DOHH2 (cell line): ENCODE results near the gene S100PBP.

Source experiments
- H3F3A ChIP-seq: fragments of 200-600 bp; sonication (generic), shearing (Covaris generic); 2 replicates; pipeline ENCODE4 v1.6.0; 2016; ENCODE audit warnings: antibody characterized with exemption, mild to moderate bottlenecking; ENCODE audit not compliant: control insufficient read depth, insufficient read depth
- H3K27ac ChIP-seq: fragments of 200-600 bp; sonication (generic); 2 replicates; pipeline ENCODE4 v1.5.1; 2014; ENCODE audit warnings: low read depth, mild to moderate bottlenecking, low read length, moderate library complexity
- H3K27me3 ChIP-seq: fragments of 200-600 bp; sonication (generic); 2 replicates; pipeline ENCODE4 v1.6.1; 2014; ENCODE audit warnings: mild to moderate bottlenecking, low read length, mixed read lengths; ENCODE audit not compliant: control insufficient read depth
- H3K36me3 ChIP-seq: fragments of 200-600 bp; sonication (generic); 2 replicates; pipeline ENCODE4 v1.6.1; 2014; ENCODE audit warnings: mild to moderate bottlenecking, low read length, moderate library complexity, mixed read lengths; ENCODE audit not compliant: control insufficient read depth
- H3K4me1 ChIP-seq: fragments of 200-600 bp; sonication (generic); 2 replicates; pipeline ENCODE4 v1.6.1; 2014; ENCODE audit warnings: mild to moderate bottlenecking, low read length, mixed read lengths; ENCODE audit not compliant: control insufficient read depth
- H3K4me2 ChIP-seq: fragments of 200-600 bp; sonication (generic); 2 replicates; pipeline ENCODE4 v1.6.0; 2014; ENCODE audit warnings: mild to moderate bottlenecking, low read length, moderate library complexity
- H3K4me3 ChIP-seq: fragments of 200-600 bp; sonication (generic); 2 replicates; pipeline ENCODE4 v1.5.1; 2014; ENCODE audit warnings: mild to moderate bottlenecking, low read length, mixed read lengths
- H3K79me2 ChIP-seq: fragments of 200-600 bp; sonication (generic); 2 replicates; pipeline ENCODE4 v1.6.1; 2014; ENCODE audit warnings: mild to moderate bottlenecking, low read length, mixed read lengths; ENCODE audit not compliant: control insufficient read depth
- H3K9me2 ChIP-seq: fragments of 200-600 bp; sonication (generic); replicated peaks from 2 replicates; pipeline ENCODE4 v1.6.1; 2014; ENCODE audit warnings: mild to moderate bottlenecking, low read length, mixed read lengths; ENCODE audit not compliant: control insufficient read depth
- H3K9me3 ChIP-seq: fragments of 200-600 bp; sonication (generic); 2 replicates; pipeline ENCODE4 v1.6.1; 2014; ENCODE audit warnings: antibody characterized with exemption, low read length, mixed read lengths; ENCODE audit not compliant: control insufficient read depth, insufficient read depth
- H4K20me1 ChIP-seq: fragments of 200-600 bp; sonication (generic); 2 replicates; pipeline ENCODE4 v1.6.0; 2014; ENCODE audit warnings: low read depth, mild to moderate bottlenecking, antibody characterized with exemption, low read length, moderate library complexity; ENCODE audit not compliant: control insufficient read depth, insufficient read depth
- EZH2phosphoT487 ChIP-seq: fragments of 200-600 bp; sonication (generic); IDR thresholded peaks from 2 replicates; pipeline ENCODE4 v1.6.1; 2017; ENCODE audit warnings: borderline replicate concordance, mild to moderate bottlenecking, antibody characterized with exemption, low read length, moderate library complexity, mixed read lengths
- TF ChIP-seq, protein P1 (sequence below): fragments of 200-600 bp; sonication (generic); IDR thresholded peaks from one replicate; pipeline ENCODE4 v1.5.1; 2014; ENCODE audit warnings: antibody characterized with exemption, mild to moderate bottlenecking, low read depth, low read length; ENCODE audit not compliant: poor library complexity, severe bottlenecking

The S100PBP gene

DNA sequence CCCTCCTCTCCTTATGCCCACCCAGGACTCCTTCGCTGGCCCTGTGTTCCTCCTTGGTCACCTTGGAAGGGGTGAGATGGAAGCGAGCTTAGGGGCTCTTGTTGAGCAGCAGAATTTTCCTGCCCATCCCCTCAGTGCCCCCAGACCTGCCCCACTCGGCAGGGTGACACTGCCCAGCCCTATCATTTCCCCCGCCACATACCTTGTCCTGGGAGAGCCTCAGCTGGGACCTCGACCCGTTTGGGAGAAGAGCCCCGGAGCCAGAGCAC is 54.7 kb downstream of the S100PBP start:
- H3K36me3 ChIP-seq = no peaks in the 10 kb centered on the region
- no peaks in the 10 kb centered on the region for H3K9me3 ChIP-seq
- peaks cover 26% of the 10 kb centered on the region for H3K27me3 ChIP-seq
- H4K20me1 ChIP-seq = peaks cover 6% of the 10 kb centered on the region; the same call in 1 of the 2 replicates
- H3K9me2 ChIP-seq = no peaks in the 10 kb centered on the region
- H3F3A ChIP-seq = peaks cover 3% of the 10 kb centered on the region; the same call in 1 of the 2 replicates
- H3K4me2 ChIP-seq = peak overlapping the region; percentile 77
- no peak overlapping the region for H3K4me3 ChIP-seq
- H3K4me1 ChIP-seq = peaks cover 28% of the 10 kb centered on the region
- TF ChIP-seq, protein P1, sequence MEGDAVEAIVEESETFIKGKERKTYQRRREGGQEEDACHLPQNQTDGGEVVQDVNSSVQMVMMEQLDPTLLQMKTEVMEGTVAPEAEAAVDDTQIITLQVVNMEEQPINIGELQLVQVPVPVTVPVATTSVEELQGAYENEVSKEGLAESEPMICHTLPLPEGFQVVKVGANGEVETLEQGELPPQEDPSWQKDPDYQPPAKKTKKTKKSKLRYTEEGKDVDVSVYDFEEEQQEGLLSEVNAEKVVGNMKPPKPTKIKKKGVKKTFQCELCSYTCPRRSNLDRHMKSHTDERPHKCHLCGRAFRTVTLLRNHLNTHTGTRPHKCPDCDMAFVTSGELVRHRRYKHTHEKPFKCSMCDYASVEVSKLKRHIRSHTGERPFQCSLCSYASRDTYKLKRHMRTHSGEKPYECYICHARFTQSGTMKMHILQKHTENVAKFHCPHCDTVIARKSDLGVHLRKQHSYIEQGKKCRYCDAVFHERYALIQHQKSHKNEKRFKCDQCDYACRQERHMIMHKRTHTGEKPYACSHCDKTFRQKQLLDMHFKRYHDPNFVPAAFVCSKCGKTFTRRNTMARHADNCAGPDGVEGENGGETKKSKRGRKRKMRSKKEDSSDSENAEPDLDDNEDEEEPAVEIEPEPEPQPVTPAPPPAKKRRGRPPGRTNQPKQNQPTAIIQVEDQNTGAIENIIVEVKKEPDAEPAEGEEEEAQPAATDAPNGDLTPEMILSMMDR = no peak
- TF ChIP-seq EZH2phosphoT487 = no peak
- H3K79me2 ChIP-seq = no peaks in the 10 kb centered on the region
- no peak overlapping the region for H3K27ac ChIP-seq

DNA sequence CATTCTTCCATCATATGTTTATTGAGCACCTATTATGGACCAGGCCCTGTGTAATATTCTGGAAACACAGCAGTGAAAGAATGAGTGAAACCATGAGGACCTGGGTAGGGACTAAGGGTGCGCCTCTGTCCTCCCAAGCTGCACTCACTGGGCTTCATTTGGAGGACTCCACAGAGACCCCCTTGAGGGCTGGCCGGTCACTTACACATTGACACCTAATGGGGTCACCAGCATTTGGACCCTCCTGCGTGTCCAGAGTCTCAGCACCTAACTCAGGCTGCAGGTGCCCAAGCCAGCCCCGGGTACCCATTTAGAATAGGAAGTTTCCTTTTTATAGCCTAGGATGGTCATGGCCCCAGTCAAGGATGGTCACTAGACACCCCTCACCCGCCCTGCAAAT is 56.0 kb downstream of the S100PBP start:
- no peak overlapping the region for H3K27ac ChIP-seq
- H3K4me3 ChIP-seq = no peak overlapping the region
- peaks cover 30% of the 10 kb centered on the region for H3K27me3 ChIP-seq
- TF ChIP-seq, protein P1 = no peak
- TF ChIP-seq EZH2phosphoT487 = no peak
- H3K36me3 ChIP-seq = no peaks in the 10 kb centered on the region
- H4K20me1 ChIP-seq = peaks cover 6% of the 10 kb centered on the region; the same call in 1 of the 2 replicates
- no peaks in the 10 kb centered on the region for H3K9me2 ChIP-seq
- H3F3A ChIP-seq = peaks cover 3% of the 10 kb centered on the region; the same call in 1 of the 2 replicates
- H3K4me1 ChIP-seq = peaks cover 28% of the 10 kb centered on the region
- no peaks in the 10 kb centered on the region for H3K79me2 ChIP-seq
- H3K4me2 ChIP-seq = no peak overlapping the region
- no peaks in the 10 kb centered on the region for H3K9me3 ChIP-seq

DNA sequence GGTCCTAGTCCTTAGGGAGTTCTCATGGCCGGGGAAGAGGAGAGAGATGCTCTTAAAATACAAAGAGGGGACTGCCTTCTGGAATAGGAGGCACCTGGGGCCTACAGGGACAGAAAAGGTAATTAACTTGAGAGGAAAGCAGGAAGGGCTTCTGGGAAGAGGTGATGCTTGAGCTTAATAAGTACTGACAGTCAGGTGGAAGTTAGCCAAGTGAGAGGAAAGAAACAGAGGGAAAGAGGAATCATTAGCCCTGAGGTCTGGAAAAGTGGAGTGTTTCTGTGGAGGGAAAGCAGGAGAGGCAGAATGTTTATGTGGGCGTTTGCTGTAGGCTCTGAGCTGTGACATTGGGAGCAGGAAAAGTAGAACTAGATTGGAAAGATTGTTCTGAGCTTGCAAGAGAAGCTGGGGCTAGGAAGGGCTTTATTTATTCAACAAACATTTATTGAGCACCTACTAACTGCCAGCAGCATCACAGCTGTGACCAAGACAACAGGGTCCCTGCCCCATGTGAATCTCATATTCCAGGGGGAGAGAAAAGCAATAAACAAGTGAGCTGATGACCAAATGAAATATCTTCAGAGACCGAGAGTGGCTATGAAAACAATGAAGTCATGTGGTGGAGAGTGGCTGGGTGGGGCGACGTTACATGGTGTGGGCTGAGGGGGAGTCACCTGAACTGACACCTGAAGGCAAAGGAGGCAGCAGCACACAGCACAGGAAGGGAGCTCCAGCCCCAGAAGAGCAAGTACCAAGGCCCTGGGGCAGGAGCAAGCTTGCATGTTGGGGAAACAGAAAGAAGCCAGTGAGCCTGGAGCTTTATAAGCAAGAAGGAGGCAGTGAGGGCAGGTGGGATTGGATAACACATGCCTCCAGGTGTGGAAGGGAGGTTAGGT is 57.7 kb downstream of the S100PBP start:
- Histone ChIP-seq H3K4me3 (no peak overlapping the region), H3K9me3 (no peaks in the 10 kb centered on the region), H3K4me2 (no peak overlapping the region), H3K9me2 (no peaks in the 10 kb centered on the region), H3F3A (peaks cover 3% of the 10 kb centered on the region; the same call in 1 of the 2 replicates), H3K36me3 (no peaks in the 10 kb centered on the region), H3K27ac (no peak overlapping the region), H4K20me1 (peaks cover 6% of the 10 kb centered on the region; the same call in 1 of the 2 replicates), H3K4me1 (peaks cover 28% of the 10 kb centered on the region), H3K79me2 (no peaks in the 10 kb centered on the region), H3K27me3 (peaks cover 25% of the 10 kb centered on the region)
- no peak for TF ChIP-seq EZH2phosphoT487
- TF ChIP-seq, protein P1 = no peak
